ENCODE results near the gene SLC2A9.

DNA sequence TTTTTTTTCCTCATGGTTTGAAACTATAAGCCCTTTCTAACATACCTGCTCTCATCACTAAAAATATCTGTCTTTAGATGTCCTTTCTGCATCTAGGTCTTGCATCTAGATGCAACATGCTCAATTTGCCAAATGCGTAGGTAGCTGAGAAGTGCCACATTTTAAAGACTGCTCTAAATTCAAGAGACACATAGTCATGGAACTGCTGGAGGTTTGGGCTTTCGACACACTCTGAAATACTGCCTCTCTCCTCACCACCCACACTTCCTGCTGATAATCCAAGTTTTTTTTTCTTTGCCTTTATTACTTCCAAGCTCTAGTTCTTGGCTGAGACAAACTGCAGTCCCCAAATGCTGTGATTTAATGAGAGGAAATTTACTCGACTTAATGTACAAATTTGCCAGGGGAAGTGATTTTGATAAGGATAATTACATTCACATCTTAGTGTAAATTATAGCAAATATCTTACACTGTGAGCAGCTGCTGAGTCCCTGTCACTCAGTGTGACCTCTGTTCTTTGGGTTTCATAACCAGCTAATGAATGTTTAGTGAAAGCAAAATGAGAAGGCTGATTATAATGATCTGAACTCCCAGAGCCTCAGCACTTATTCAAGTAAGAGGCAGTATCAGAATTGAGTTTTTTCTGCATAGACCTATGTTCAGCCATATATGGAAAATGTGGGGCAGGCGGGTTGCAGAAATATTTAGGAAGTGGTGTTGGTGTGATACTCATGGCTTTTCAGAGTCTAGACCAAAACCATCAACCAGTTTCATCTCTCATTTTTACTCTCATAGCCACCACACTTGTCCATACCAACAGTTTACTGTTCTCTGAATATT lies 208.6 kb downstream of the SLC2A9 start:
- TF ChIP-seq CTCF (IDR thresholded peaks at IDR 0.05) (no peak), POLR2A (IDR thresholded peaks at IDR 0.05) (no peak)
